ENCODE data around the gene ITPRID1.

DNA sequence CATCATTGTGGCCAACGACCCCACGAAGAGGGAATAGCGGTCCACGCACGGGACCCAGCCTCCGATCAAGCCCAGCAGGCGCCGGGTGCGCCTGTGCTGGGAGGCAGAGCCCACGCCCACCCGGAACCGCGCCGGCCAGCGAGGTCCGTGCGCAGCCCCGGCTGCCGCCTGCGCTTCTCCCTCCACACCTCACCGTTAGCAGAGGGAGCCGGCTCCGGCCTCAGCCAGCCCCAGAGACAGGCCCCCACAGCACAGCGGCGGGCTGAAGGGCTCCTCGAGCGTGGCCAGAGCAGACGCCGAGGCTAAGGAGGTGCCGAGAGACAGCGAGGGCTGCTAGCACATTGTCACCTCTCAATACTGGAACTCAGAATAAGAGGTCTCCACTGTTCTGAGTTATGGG is 3.6 kb downstream of the ITPRID1 start:
- no peak for TF ChIP-seq POLR2A (IDR thresholded peaks at IDR 0.05; ENCODE audit: control extremely low read depth in 1 of 2, low read depth in 2 of 2, low read length in 2 of 2)
- TF ChIP-seq SRF (IDR thresholded peaks at IDR 0.05; ENCODE audit: low read depth, low read length), result no peak
- TF ChIP-seq POLR2AphosphoS5 (IDR thresholded peaks at IDR 0.05; ENCODE audit: low read depth, low read length), result no peak
- TF ChIP-seq BACH1 (IDR thresholded peaks at IDR 0.05; ENCODE audit: low read length), result no peak
- no peak for TF ChIP-seq MAFK (IDR thresholded peaks at IDR 0.05; ENCODE audit: low read depth, low read length)
- no peak for TF ChIP-seq TAF1 (IDR thresholded peaks at IDR 0.05; ENCODE audit: low read depth, low read length)
- TF ChIP-seq, protein P1, sequence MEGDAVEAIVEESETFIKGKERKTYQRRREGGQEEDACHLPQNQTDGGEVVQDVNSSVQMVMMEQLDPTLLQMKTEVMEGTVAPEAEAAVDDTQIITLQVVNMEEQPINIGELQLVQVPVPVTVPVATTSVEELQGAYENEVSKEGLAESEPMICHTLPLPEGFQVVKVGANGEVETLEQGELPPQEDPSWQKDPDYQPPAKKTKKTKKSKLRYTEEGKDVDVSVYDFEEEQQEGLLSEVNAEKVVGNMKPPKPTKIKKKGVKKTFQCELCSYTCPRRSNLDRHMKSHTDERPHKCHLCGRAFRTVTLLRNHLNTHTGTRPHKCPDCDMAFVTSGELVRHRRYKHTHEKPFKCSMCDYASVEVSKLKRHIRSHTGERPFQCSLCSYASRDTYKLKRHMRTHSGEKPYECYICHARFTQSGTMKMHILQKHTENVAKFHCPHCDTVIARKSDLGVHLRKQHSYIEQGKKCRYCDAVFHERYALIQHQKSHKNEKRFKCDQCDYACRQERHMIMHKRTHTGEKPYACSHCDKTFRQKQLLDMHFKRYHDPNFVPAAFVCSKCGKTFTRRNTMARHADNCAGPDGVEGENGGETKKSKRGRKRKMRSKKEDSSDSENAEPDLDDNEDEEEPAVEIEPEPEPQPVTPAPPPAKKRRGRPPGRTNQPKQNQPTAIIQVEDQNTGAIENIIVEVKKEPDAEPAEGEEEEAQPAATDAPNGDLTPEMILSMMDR (IDR thresholded peaks at IDR 0.05; ENCODE audit: control extremely low read depth in 1 of 3, insufficient read depth in 1 of 3, low read depth in 1 of 3, low read length in 3 of 3), result no peak
- TF ChIP-seq, protein P2, sequence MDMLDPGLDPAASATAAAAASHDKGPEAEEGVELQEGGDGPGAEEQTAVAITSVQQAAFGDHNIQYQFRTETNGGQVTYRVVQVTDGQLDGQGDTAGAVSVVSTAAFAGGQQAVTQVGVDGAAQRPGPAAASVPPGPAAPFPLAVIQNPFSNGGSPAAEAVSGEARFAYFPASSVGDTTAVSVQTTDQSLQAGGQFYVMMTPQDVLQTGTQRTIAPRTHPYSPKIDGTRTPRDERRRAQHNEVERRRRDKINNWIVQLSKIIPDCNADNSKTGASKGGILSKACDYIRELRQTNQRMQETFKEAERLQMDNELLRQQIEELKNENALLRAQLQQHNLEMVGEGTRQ (IDR thresholded peaks at IDR 0.05; ENCODE audit: low read length), result no peak
- TF ChIP-seq ZNF274 (IDR thresholded peaks at IDR 0.05; ENCODE audit: borderline replicate concordance, extremely low read depth, low read length), result no peak
